Measurements from ENCODE around the gene ATP10D. TPM values are rescaled to one million over a fixed set of nuclear protein-coding genes. Genes with fewer than 3 reads are reported as not detected.

Gene ATP10D
- total RNA-seq, 1 donor from 2014 or later: 12.9 TPM

DNA sequence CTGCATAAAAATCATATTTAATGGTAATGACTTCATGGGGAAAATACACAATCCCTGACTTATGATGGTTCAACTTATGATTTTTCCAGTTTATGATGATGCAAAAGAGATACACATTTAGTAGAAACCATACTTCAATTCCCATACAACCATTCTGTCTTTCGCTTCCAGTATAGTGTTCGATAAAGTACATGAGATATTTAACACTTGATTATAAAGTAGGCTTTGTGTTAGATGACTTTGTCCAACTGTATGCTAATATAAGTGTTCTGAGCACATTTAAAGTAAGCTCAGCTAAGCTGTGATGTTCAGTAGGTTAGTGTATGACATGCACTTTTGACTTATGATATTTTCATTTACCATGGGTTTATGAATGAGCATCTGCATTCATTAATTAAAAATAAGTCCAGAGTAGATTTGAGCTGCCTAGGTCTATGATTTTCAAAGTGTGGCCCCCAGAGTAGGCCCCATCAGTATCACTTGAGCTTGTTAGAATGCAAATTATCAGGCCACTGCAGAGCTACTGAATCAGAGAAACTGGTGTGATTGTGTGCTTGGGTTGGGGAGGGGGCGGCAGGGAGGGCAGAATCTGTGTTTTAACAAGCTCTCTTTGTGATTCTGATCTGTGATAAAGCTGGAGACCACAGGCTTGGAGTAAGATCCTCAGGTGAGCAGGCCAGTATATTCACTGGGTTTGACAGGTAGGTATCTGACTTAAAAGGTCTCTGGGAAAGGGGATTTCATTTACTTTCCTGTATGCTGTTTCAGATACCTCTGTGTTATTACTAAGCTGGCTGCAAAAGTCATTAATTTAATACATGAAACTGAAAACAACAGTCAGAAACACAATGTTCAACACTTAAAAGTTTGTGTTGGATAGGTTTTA is 8.4 kb downstream of the ATP10D start:
- H3K9me3 Mint-ChIP-seq (ENCODE audit: unreplicated experiment): no peaks in the 10 kb centered on the region
- H3K36me3 Mint-ChIP-seq (ENCODE audit: unreplicated experiment): no peaks in the 10 kb centered on the region
- H3K27ac Mint-ChIP-seq (ENCODE audit: unreplicated experiment): no peak overlapping the region
- no peak overlapping the region for H3K4me3 Mint-ChIP-seq (ENCODE audit: unreplicated experiment)
- DNase-seq: no peak
- no peaks in the 10 kb centered on the region for H3K27me3 Mint-ChIP-seq (ENCODE audit: unreplicated experiment)
- TF ChIP-seq, protein P1, sequence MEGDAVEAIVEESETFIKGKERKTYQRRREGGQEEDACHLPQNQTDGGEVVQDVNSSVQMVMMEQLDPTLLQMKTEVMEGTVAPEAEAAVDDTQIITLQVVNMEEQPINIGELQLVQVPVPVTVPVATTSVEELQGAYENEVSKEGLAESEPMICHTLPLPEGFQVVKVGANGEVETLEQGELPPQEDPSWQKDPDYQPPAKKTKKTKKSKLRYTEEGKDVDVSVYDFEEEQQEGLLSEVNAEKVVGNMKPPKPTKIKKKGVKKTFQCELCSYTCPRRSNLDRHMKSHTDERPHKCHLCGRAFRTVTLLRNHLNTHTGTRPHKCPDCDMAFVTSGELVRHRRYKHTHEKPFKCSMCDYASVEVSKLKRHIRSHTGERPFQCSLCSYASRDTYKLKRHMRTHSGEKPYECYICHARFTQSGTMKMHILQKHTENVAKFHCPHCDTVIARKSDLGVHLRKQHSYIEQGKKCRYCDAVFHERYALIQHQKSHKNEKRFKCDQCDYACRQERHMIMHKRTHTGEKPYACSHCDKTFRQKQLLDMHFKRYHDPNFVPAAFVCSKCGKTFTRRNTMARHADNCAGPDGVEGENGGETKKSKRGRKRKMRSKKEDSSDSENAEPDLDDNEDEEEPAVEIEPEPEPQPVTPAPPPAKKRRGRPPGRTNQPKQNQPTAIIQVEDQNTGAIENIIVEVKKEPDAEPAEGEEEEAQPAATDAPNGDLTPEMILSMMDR (IDR thresholded peaks at IDR 0.05; ENCODE audit: partially characterized antibody, unreplicated experiment): no peak
- H3K4me1 Mint-ChIP-seq (ENCODE audit: low read depth, unreplicated experiment): no peaks in the 10 kb centered on the region

DNA sequence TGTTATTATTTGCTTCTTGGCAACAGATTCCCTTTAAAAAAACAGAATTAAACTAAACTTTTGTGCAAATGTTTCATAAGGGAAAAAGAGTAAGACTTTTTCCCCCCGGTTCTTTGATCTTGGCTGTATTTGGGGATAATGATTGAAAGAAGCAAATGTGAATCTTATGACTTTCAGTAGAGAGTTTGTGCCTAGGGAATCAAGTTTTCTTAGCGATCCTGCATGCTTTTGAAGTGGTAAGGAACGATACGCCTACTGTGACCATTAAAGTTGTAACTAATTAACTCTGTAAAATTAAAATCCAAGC is 9.0 kb downstream of the ATP10D start:
- Mint-ChIP-seq H3K36me3 (ENCODE audit: unreplicated experiment) (no peaks in the 10 kb centered on the region), H3K27ac (ENCODE audit: unreplicated experiment) (no peak overlapping the region), H3K4me3 (ENCODE audit: unreplicated experiment) (no peak overlapping the region), H3K27me3 (ENCODE audit: unreplicated experiment) (no peaks in the 10 kb centered on the region), H3K9me3 (ENCODE audit: unreplicated experiment) (no peaks in the 10 kb centered on the region), H3K4me1 (ENCODE audit: low read depth, unreplicated experiment) (no peaks in the 10 kb centered on the region)
- DNase-seq: no peak
- TF ChIP-seq, protein P1 (IDR thresholded peaks at IDR 0.05; ENCODE audit: partially characterized antibody, unreplicated experiment): no peak

DNA sequence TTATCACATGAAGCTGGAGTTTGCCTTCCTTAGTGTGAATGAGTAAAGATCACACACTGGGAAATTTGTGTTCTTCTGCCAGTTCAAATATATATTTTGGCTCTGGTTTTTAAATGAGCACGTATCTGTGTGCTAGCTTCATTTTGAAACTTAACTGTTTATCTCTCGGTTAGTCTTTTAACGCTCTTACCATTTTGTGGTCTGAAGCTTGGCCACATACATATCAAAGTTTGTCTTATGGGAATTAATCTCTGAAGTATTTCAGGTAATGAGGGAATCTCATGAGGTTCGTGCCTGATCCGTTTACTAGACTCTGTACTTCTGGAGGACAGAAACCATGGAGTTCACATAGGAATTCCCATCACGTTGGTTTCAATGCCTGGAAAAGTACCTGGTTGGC is 13.8 kb downstream of the ATP10D start:
- Mint-ChIP-seq H3K9me3 (ENCODE audit: unreplicated experiment) (no peaks in the 10 kb centered on the region), H3K4me1 (ENCODE audit: low read depth, unreplicated experiment) (no peaks in the 10 kb centered on the region), H3K27me3 (ENCODE audit: unreplicated experiment) (no peaks in the 10 kb centered on the region), H3K27ac (ENCODE audit: unreplicated experiment) (no peak overlapping the region), H3K4me3 (ENCODE audit: unreplicated experiment) (no peak overlapping the region), H3K36me3 (ENCODE audit: unreplicated experiment) (no peaks in the 10 kb centered on the region)
- no peak for DNase-seq
- TF ChIP-seq, protein P1 (IDR thresholded peaks at IDR 0.05; ENCODE audit: partially characterized antibody, unreplicated experiment): no peak

DNA sequence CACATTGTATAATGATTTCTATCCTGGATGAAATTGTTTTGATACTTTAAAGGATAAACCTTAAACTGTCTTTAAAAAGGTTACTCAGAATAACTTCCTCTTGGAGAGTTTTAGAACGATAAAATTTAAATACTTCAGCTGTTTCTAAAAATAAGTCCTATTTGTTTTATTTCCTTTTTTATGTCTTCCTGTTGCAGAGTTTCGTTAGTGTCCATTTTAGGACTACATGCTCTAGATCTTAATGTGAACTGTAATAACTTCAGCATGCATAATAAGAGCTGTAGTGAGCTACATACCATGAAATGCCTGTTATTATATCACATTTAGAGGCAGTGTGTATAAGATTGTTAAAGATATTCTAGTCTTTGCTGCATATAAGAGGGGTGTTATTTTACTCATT is 14.6 kb downstream of the ATP10D start:
- H3K4me1 Mint-ChIP-seq (ENCODE audit: low read depth, unreplicated experiment): no peaks in the 10 kb centered on the region
- no peak overlapping the region for H3K4me3 Mint-ChIP-seq (ENCODE audit: unreplicated experiment)
- H3K9me3 Mint-ChIP-seq (ENCODE audit: unreplicated experiment): no peaks in the 10 kb centered on the region
- H3K27ac Mint-ChIP-seq (ENCODE audit: unreplicated experiment): no peak overlapping the region
- TF ChIP-seq, protein P1 (IDR thresholded peaks at IDR 0.05; ENCODE audit: partially characterized antibody, unreplicated experiment): no peak
- H3K36me3 Mint-ChIP-seq (ENCODE audit: unreplicated experiment): no peaks in the 10 kb centered on the region
- no peaks in the 10 kb centered on the region for H3K27me3 Mint-ChIP-seq (ENCODE audit: unreplicated experiment)
- no peak for DNase-seq

DNA sequence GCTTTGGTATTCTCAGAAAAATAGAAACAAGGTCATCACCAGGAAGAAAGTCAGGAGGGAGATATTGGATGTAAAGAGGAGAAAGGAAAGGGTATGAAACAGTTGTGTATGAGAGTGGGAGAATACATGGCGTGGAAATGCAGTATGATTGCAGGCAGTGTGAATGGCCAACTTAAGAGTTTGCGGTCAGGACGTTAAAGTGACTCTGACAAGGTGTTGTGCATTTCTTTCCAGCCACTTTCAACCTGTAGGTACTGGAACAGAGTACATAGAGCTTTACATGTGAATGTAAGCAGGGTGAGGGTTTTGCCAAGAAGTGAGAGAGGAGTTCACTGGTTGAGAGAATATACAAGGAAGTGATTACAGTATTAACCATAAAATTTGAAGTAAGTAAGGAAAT is 15.7 kb downstream of the ATP10D start:
- H3K9me3 Mint-ChIP-seq (ENCODE audit: unreplicated experiment): no peaks in the 10 kb centered on the region
- H3K27ac Mint-ChIP-seq (ENCODE audit: unreplicated experiment): no peak overlapping the region
- TF ChIP-seq, protein P1 (IDR thresholded peaks at IDR 0.05; ENCODE audit: partially characterized antibody, unreplicated experiment): no peak

More for the DNA sequence above, 15.7 kb downstream of the ATP10D start:
- Mint-ChIP-seq H3K4me3 (ENCODE audit: unreplicated experiment) (no peak overlapping the region), H3K4me1 (ENCODE audit: low read depth, unreplicated experiment) (no peaks in the 10 kb centered on the region), H3K36me3 (ENCODE audit: unreplicated experiment) (no peaks in the 10 kb centered on the region), H3K27me3 (ENCODE audit: unreplicated experiment) (no peaks in the 10 kb centered on the region)
- DNase-seq: no peak
